Activated CD4-positive, alpha-beta T cell treated with anti-CD3 and anti-CD28 coated beads for 4 hours (primary cell): ENCODE data around the gene LYRM1.
"Not testable (repeated sequence)": the region's sequence is repeated elsewhere in the genome, so short reads cannot be mapped to it uniquely, and the experiment has no call there.

Experiments used
- DNase-seq, 2 donors: peaks; one replicate each; pipeline ENCODE4 v3.0.0-alpha.2; 2020

Gene LYRM1

GRCh38 chr16:20903899-20904506 is 3.4 kb downstream of the LYRM1 start:
- no peak for DNase-seq

GRCh38 chr16:20904507-20905081 is 4.0 kb downstream of the LYRM1 start:
- peak; percentile 1 to 26 for DNase-seq

- DNase-seq = no peak
These were observed 5.0 kb downstream of the LYRM1 start for GRCh38 chr16:20905576-20905975.

GRCh38 chr16:20906341-20907255 is 6.0 kb downstream of the LYRM1 start:
- no peak for DNase-seq

GRCh38 chr16:20910781-20911321 is 10.3 kb downstream of the LYRM1 start:
- no peak for DNase-seq

GRCh38 chr16:20911361-20911760 is 10.8 kb downstream of the LYRM1 start:
- DNase-seq = no peak

GRCh38 chr16:20916289-20916688 is 15.7 kb downstream of the LYRM1 start:
- no peak for DNase-seq

- no peak for DNase-seq
These were observed 16.4 kb downstream of the LYRM1 start for GRCh38 chr16:20916942-20917341.

- no peak for DNase-seq
These were observed 18.1 kb downstream of the LYRM1 start for GRCh38 chr16:20918486-20919239.

GRCh38 chr16:20920091-20920490 is 19.5 kb downstream of the LYRM1 start:
- no peak for DNase-seq

- no peak for DNase-seq
These were observed 20.2 kb downstream of the LYRM1 start for GRCh38 chr16:20920799-20921198.

- no peak for DNase-seq
These were observed 23.3 kb downstream of the LYRM1 start for GRCh38 chr16:20923876-20924275.

GRCh38 chr16:20925751-20926150 is 25.2 kb downstream of the LYRM1 start:
- DNase-seq = no peak

GRCh38 chr16:20928774-20929411 is 28.3 kb downstream of the LYRM1 start:
- no peak for DNase-seq

GRCh38 chr16:20929676-20930364 is 29.2 kb downstream of the LYRM1 start:
- not testable (repeated sequence) for DNase-seq

- no peak for DNase-seq
These were observed 29.8 kb downstream of the LYRM1 start for GRCh38 chr16:20930365-20930690.

- DNase-seq = no peak
These were observed 30.6 kb downstream of the LYRM1 start for GRCh38 chr16:20931066-20931600.

GRCh38 chr16:20933589-20933988 is 33.0 kb downstream of the LYRM1 start:
- DNase-seq = no peak

- DNase-seq = no peak
These were observed 37.2 kb downstream of the LYRM1 start for GRCh38 chr16:20937736-20938135.

GRCh38 chr16:20938426-20938825 is 37.9 kb downstream of the LYRM1 start:
- DNase-seq = no peak

GRCh38 chr16:20939611-20940010 is 39.0 kb downstream of the LYRM1 start:
- DNase-seq = no peak
